ENCODE measurements around the gene CFAP141.

DNA sequence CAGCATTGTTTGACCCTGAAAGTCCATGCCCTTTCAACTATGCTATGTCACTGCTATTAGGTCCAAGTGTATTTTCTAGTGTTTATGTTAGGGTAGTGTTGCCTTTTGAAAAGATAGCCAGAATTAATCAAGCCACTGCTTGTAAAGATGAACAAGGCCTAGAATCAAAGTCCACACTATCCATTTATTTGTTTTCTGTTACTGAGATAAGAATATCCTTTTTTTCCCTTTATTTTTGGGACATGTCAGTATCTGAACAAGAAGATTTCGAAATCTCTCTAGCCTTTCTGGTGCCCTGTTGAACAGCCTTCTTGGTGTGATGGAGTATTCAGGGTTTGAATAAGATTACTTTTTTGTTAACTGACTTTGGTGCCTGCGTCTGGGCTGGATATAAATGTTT is 31.3 kb upstream of the CFAP141 start:
- TF ChIP-seq, protein P1, sequence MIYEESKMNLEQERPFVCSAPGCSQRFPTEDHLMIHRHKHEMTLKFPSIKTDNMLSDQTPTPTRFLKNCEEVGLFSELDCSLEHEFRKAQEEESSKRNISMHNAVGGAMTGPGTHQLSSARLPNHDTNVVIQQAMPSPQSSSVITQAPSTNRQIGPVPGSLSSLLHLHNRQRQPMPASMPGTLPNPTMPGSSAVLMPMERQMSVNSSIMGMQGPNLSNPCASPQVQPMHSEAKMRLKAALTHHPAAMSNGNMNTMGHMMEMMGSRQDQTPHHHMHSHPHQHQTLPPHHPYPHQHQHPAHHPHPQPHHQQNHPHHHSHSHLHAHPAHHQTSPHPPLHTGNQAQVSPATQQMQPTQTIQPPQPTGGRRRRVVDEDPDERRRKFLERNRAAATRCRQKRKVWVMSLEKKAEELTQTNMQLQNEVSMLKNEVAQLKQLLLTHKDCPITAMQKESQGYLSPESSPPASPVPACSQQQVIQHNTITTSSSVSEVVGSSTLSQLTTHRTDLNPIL (CRISPR knock-in tag; IDR thresholded peaks at IDR 0.05; ENCODE audit: low read depth), result no peak
- TF ChIP-seq ZFP30 (CRISPR knock-in tag; IDR thresholded peaks at IDR 0.05) (no peak), ZNF8 (CRISPR knock-in tag; IDR thresholded peaks at IDR 0.05) (no peak), RARB (CRISPR knock-in tag; IDR thresholded peaks at IDR 0.05) (no peak), ZFP3 (CRISPR knock-in tag; IDR thresholded peaks at IDR 0.05) (no peak), ZNF70 (CRISPR knock-in tag; IDR thresholded peaks at IDR 0.05) (no peak)
- TF ChIP-seq, protein P2, sequence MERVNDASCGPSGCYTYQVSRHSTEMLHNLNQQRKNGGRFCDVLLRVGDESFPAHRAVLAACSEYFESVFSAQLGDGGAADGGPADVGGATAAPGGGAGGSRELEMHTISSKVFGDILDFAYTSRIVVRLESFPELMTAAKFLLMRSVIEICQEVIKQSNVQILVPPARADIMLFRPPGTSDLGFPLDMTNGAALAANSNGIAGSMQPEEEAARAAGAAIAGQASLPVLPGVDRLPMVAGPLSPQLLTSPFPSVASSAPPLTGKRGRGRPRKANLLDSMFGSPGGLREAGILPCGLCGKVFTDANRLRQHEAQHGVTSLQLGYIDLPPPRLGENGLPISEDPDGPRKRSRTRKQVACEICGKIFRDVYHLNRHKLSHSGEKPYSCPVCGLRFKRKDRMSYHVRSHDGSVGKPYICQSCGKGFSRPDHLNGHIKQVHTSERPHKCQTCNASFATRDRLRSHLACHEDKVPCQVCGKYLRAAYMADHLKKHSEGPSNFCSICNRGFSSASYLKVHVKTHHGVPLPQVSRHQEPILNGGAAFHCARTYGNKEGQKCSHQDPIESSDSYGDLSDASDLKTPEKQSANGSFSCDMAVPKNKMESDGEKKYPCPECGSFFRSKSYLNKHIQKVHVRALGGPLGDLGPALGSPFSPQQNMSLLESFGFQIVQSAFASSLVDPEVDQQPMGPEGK (CRISPR knock-in tag; IDR thresholded peaks at IDR 0.05; ENCODE audit: borderline replicate concordance), result no peak
